ENCODE measurements around the gene OVCA2.

DNA sequence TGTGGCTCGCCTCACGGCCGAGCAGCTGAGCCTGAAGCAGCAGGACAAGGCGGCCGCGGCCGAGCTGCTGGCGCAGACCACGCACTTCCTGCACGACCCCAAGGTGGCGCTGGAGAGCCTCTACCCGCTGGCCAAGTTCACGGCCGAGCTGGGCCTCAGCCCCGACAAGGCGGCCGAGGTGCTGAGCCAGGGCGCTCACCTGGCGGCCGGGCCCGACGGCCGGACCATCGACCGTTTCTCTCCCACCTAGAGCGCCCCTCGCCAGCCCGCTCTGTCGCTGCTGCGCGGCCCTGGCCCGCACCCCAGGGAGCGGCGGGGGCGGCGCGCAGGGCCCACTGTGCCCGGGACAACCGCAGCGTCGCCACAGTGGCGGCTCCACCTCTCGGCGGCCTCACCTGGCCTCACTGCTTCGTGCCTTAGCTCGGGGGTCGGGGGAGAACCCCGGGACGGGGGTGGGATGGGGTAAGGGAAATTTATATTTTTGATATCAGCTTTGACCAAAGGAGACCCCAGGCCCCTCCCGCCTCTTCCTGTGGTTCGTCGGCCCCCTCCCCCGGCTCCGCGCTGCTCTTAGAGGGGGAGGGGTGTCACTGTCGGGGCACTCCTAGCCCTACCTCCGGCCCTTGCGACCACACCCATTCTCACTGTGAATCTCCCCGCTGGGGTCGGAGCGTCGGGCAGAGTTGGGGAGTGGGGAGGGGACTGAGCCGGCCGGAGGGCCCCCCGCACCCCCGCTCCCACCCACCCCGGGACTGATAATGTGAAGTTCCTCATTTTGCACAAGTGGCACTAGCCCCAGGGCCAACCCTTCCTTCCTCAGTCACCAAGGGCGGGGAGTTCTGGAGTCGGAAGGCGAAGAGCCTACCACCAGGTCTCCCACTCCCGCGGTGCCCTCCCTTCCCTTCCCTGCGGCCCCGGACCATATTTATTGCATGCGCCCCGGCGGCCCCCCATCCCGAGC is 17.0 kb downstream of the OVCA2 start:
- no peak for TF ChIP-seq GATA2 (IDR thresholded peaks at IDR 0.05; ENCODE audit: low read depth, low read length)
- TF ChIP-seq GATA3 (IDR thresholded peaks at IDR 0.05; ENCODE audit: low read depth, low read length): no peak

Measured in SH-SY5Y (cell line).